Calu3 (cell line): ENCODE measurements around the gene SLC6A6. TPM values are rescaled to one million over a fixed set of nuclear protein-coding genes. Genes with fewer than 3 reads are reported as not detected.

Experiments
- BruUV-seq: library from RNA; stranded (reverse); fragments of 400-500 nt; replicated peaks from 2 replicates; lab custom pipeline; 2021; lab: Mats Ljungman, UMichigan
- CTCF ChIA-PET: fragments of 300-600 bp; sonication (Branson Sonifier 250); formaldehyde crosslinking; loops from one replicate; lab custom pipeline; 2022; ENCODE audit warnings: antibody characterized with exemption; lab: Charles Lee
- DNase-seq: peaks from one replicate; pipeline ENCODE4 v3.0.0; 2022
- H3K27ac Mint-ChIP-seq: one replicate; pipeline ENCODE4 v1.8.0; 2022; ENCODE audit warnings: mixed read lengths; ENCODE audit not compliant: unreplicated experiment
- H3K27me3 Mint-ChIP-seq: one replicate; pipeline ENCODE4 v1.8.0; 2022; ENCODE audit warnings: mixed read lengths; ENCODE audit not compliant: unreplicated experiment
- H3K36me3 Mint-ChIP-seq: one replicate; pipeline ENCODE4 v1.8.0; 2022; ENCODE audit warnings: mild to moderate bottlenecking, moderate library complexity, mixed read lengths; ENCODE audit not compliant: insufficient read depth, unreplicated experiment
- H3K4me1 Mint-ChIP-seq: one replicate; pipeline ENCODE4 v1.8.0; 2022; ENCODE audit warnings: mild to moderate bottlenecking, low read depth, mixed read lengths; ENCODE audit not compliant: unreplicated experiment
- H3K4me3 Mint-ChIP-seq: one replicate; pipeline ENCODE4 v1.8.0; 2022; ENCODE audit warnings: mild to moderate bottlenecking, low read depth, moderate library complexity, mixed read lengths; ENCODE audit not compliant: unreplicated experiment
- H3K9me3 Mint-ChIP-seq: one replicate; pipeline ENCODE4 v1.8.0; 2022; ENCODE audit warnings: low read depth, mixed read lengths; ENCODE audit not compliant: unreplicated experiment
- CTCF ChIP-seq: fragments of 200-600 bp; IDR thresholded peaks from one replicate; pipeline ENCODE4 v1.8.0; 2022; ENCODE audit warnings: antibody characterized with exemption; ENCODE audit not compliant: unreplicated experiment
- intact Hi-C: fragments of 100-400 bp; cut with micrococcal nuclease; formaldehyde crosslinking; loops from one replicate; pipeline ENCODE4 v1.10.0; 2022; ENCODE audit not compliant: unreplicated experiment
- total RNA-seq: library from RNA; stranded (reverse); gene quantifications from 2 replicates; pipeline ENCODE4 v1.2.3, GENCODE V29; 2022

The SLC6A6 gene
- total RNA-seq, 1 experiment from 2014 or later = 46.3 TPM

DNA sequence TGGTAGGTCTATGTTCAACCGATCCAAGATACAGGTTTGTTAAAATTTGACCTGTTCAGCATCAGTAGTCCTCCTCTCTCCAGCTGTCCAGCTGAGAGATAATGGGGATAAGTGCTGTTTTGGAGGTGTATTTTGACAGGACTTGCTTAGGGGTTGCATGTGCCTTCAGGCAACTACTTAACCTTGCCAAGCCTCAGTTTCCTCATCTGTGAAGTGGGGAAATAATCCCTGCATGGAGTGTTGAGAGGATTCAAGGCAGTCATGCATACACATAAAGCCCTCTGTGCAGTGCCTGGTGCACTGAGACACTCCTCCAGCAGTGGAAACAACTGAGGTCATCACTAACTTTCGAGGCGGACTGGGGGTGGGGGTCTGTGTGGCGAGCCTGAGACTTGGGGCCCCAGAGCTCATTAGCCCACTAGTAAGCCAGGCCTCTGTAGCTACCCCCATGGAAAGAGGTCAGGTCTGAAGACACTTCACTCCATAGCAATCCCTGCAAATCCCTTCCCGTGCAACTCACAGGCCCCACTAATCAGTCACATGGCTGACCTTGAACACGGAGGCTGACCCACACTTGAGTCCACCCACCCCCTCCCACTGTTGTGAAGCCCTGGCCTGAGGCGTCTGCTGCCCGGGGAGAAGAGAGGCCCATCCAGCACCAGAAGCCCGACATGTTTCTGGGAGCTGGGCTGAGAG lies 25.9 kb upstream of the SLC6A6 start:
- Mint-ChIP-seq H3K36me3 (peaks cover 6% of the 10 kb centered on the region), H3K27ac (no peak overlapping the region), H3K9me3 (no peaks in the 10 kb centered on the region), H3K4me1 (peaks cover 24% of the 10 kb centered on the region), H3K4me3 (no peak overlapping the region), H3K27me3 (peaks cover 4% of the 10 kb centered on the region)
- BruUV-seq = no TSS peak
- CTCF ChIA-PET = interaction anchor here (0.5 kb wide), 1 partner anchor 31 kb away, joined by 4 read pairs; no protein-coding TSS in a partner anchor
- intact Hi-C loops = no loop called here
- TF ChIP-seq CTCF = no peak
- DNase-seq = no peak

GRCh38 chr3:14377044-14377837 lies 25.2 kb upstream of the SLC6A6 start:
- Mint-ChIP-seq H3K36me3 (peaks cover 6% of the 10 kb centered on the region), H3K27ac (no peak overlapping the region), H3K9me3 (no peaks in the 10 kb centered on the region), H3K27me3 (peaks cover 12% of the 10 kb centered on the region), H3K4me3 (no peak overlapping the region), H3K4me1 (peaks cover 16% of the 10 kb centered on the region)
- intact Hi-C loops = no loop called here
- no peak for DNase-seq
- BruUV-seq = no TSS peak
- TF ChIP-seq CTCF = no peak
- CTCF ChIA-PET = interaction anchor here (0.5 kb wide), 1 partner anchor 30 kb away, joined by 4 read pairs; no protein-coding TSS in a partner anchor

GRCh38 chr3:14377838-14378169 lies 24.6 kb upstream of the SLC6A6 start:
- Mint-ChIP-seq H3K27ac (no peak overlapping the region), H3K4me3 (no peak overlapping the region), H3K27me3 (peaks cover 17% of the 10 kb centered on the region), H3K9me3 (no peaks in the 10 kb centered on the region), H3K4me1 (peaks cover 14% of the 10 kb centered on the region), H3K36me3 (peaks cover 3% of the 10 kb centered on the region)
- CTCF ChIA-PET = no interaction called here
- no TSS peak for BruUV-seq
- intact Hi-C loops = no loop called here
- no peak for DNase-seq
- no peak for TF ChIP-seq CTCF

GRCh38 chr3:14378415-14378814 lies 24.0 kb upstream of the SLC6A6 start:
- Mint-ChIP-seq H3K27me3 (peaks cover 21% of the 10 kb centered on the region), H3K9me3 (no peaks in the 10 kb centered on the region), H3K36me3 (no peaks in the 10 kb centered on the region), H3K4me1 (peaks cover 10% of the 10 kb centered on the region), H3K27ac (no peak overlapping the region), H3K4me3 (no peak overlapping the region)
- BruUV-seq = no TSS peak
- CTCF ChIA-PET = no interaction called here
- DNase-seq = no peak
- intact Hi-C loops = no loop called here
- no peak for TF ChIP-seq CTCF
